DND-41 (cell line): Measurements from ENCODE around the gene P2RY2.

Experiments used
- CTCF ChIP-seq: IDR thresholded peaks from 2 replicates; pipeline ENCODE4 v1.5.1; 2012; ENCODE audit warnings: borderline replicate concordance, low read length, moderate library complexity, mild to moderate bottlenecking; ENCODE audit not compliant: poor library complexity, severe bottlenecking; ENCODE audit errors: extremely low read depth
- EZH2 ChIP-seq: IDR thresholded peaks from 3 replicates; pipeline ENCODE4 v1.6.1; 2012; ENCODE audit warnings: borderline replicate concordance, low read depth, mild to moderate bottlenecking, moderate library complexity, low read length, inconsistent platforms; ENCODE audit not compliant: severe bottlenecking

GRCh38 chr11:73219396-73220285 lies 1.6 kb downstream of the P2RY2 start:
- TF ChIP-seq CTCF (no peak), EZH2 (no peak)
